Stimulated activated CD4-positive, alpha-beta T cell treated with anti-CD3 and anti-CD28 coated beads, TNF-alpha, amount 100 ng/mL, for 1 hour (primary cell): ENCODE results near the gene CFAP53.
"Not testable (repeated sequence)": the region's sequence is repeated elsewhere in the genome, so short reads cannot be mapped to it uniquely, and the experiment has no call there.

Source experiments
- DNase-seq, 3 donors: peaks; one replicate each; pipeline ENCODE4 v3.0.0-alpha.2; 2020; ENCODE audit warnings: low read depth in 3 of 3, low spot score in 1 of 3

The CFAP53 gene

GRCh38 chr18:50274044-50274442 is 7.7 kb upstream of the CFAP53 start:
- DNase-seq = no peak

- DNase-seq = no peak
These were observed 7.1 kb upstream of the CFAP53 start for GRCh38 chr18:50273203-50274043.

- DNase-seq = no peak
These were observed 6.3 kb upstream of the CFAP53 start for GRCh38 chr18:50272568-50272967.

GRCh38 chr18:50268022-50268747 is 1.9 kb upstream of the CFAP53 start:
- peak; percentile 43 to 72 (median 52) for DNase-seq

GRCh38 chr18:50262977-50263376 is 3.3 kb downstream of the CFAP53 start:
- no peak for DNase-seq

- DNase-seq = no peak
These were observed 15.4 kb downstream of the CFAP53 start for GRCh38 chr18:50250935-50251334.

- DNase-seq = no peak
These were observed 16.7 kb downstream of the CFAP53 start for GRCh38 chr18:50249576-50249975.

GRCh38 chr18:50247561-50247960 is 18.7 kb downstream of the CFAP53 start:
- DNase-seq = no peak

- not testable (repeated sequence) for DNase-seq
These were observed 24.5 kb downstream of the CFAP53 start for GRCh38 chr18:50241768-50242167.

GRCh38 chr18:50240080-50240563 is 26.2 kb downstream of the CFAP53 start:
- DNase-seq = no peak

- DNase-seq = no peak
These were observed 33.9 kb downstream of the CFAP53 start for GRCh38 chr18:50232419-50232818.

- DNase-seq = no peak
These were observed 34.7 kb downstream of the CFAP53 start for GRCh38 chr18:50231621-50232020.

GRCh38 chr18:50220249-50220648 is 46.0 kb downstream of the CFAP53 start:
- not testable (repeated sequence) for DNase-seq

GRCh38 chr18:50218432-50219197 is 47.7 kb downstream of the CFAP53 start:
- DNase-seq = no peak

- no peak for DNase-seq
These were observed 57.0 kb downstream of the CFAP53 start for GRCh38 chr18:50209311-50209710.

GRCh38 chr18:50207722-50208121 is 58.6 kb downstream of the CFAP53 start:
- no peak for DNase-seq

GRCh38 chr18:50203801-50204604 is 62.3 kb downstream of the CFAP53 start:
- no peak for DNase-seq

- no peak for DNase-seq
These were observed 64.7 kb downstream of the CFAP53 start for GRCh38 chr18:50201476-50202018.

GRCh38 chr18:50199921-50200320 is 66.4 kb downstream of the CFAP53 start:
- DNase-seq = no peak

GRCh38 chr18:50199346-50199855 is 66.9 kb downstream of the CFAP53 start:
- DNase-seq = no peak
